Duodenal mucosa (tissue), 2 donors: ENCODE results near the gene BCAN.

Experiments used
- H3K27ac ChIP-seq: one replicate; pipeline ENCODE4 v1.7.0; 2013; ENCODE audit warnings: low read depth, low read length
- H3K27me3 ChIP-seq, 2 donors: one replicate each; pipeline ENCODE4 v1.7.0; 2013; ENCODE audit warnings: low read length in 2 of 2, control low read depth in 1 of 2; ENCODE audit not compliant: insufficient read depth in 2 of 2, control insufficient read depth in 1 of 2
- H3K36me3 ChIP-seq, 2 donors: one replicate each; pipeline ENCODE4 v1.7.0; 2013; ENCODE audit warnings: low read length in 2 of 2, control low read depth in 1 of 2; ENCODE audit not compliant: insufficient read depth in 2 of 2, control insufficient read depth in 1 of 2
- H3K4me1 ChIP-seq, 2 donors: one replicate each; pipeline ENCODE4 v1.7.0; 2013; ENCODE audit warnings: low read length in 2 of 2, control low read depth in 1 of 2; ENCODE audit not compliant: insufficient read depth in 2 of 2, control insufficient read depth in 1 of 2
- H3K4me3 ChIP-seq, 2 donors: one replicate each; pipeline ENCODE4 v1.7.0; 2013; ENCODE audit warnings: low read length in 2 of 2, low read depth in 1 of 2
- H3K9ac ChIP-seq, 2 donors: one replicate each; pipeline ENCODE4 v1.7.0; 2013; ENCODE audit warnings: low read length in 2 of 2, low read depth in 1 of 2
- H3K9me3 ChIP-seq, 2 donors: one replicate each; pipeline ENCODE4 v1.7.0; 2013; ENCODE audit warnings: low read length in 2 of 2, control low read depth in 1 of 2; ENCODE audit not compliant: control insufficient read depth in 1 of 2

Gene BCAN

GRCh38 chr1:156659661-156659987, 17.7 kb downstream of the BCAN start:
- Histone ChIP-seq H3K9ac (peak overlapping the region; percentile 32 to 48), H3K27me3 (peaks cover 0 to 10% of the 10 kb centered on the region in 2 donors), H3K36me3 (no peaks in the 10 kb centered on the region), H3K9me3 (no peaks in the 10 kb centered on the region), H3K4me3 (peak overlapping the region; percentile 46 to 50), H3K27ac (no peak overlapping the region), H3K4me1 (peaks cover 67 to 68% of the 10 kb centered on the region in 2 donors)

- Histone ChIP-seq H3K4me1 (peaks cover 70 to 74% of the 10 kb centered on the region in 2 donors), H3K4me3 (peak overlapping the region; percentile 75)
These were observed 18.3 kb downstream of the BCAN start for GRCh38 chr1:156659988-156660751.

GRCh38 chr1:156660752-156661112, 18.8 kb downstream of the BCAN start:
- H3K4me3 ChIP-seq = peak overlapping the region; percentile 75
- no peaks in the 10 kb centered on the region for H3K36me3 ChIP-seq
- H3K27ac ChIP-seq = peak overlapping the region; percentile 71
- peaks cover 0 to 10% of the 10 kb centered on the region in 2 donors for H3K27me3 ChIP-seq
- H3K4me1 ChIP-seq = peaks cover 76 to 79% of the 10 kb centered on the region in 2 donors
- peak overlapping the region; percentile 75 to 87 for H3K9ac ChIP-seq
- H3K9me3 ChIP-seq = no peaks in the 10 kb centered on the region

More at GRCh38 chr1:156659988-156660751, 18.3 kb downstream of the BCAN start:
- H3K9ac ChIP-seq = peak overlapping the region; percentile 75 to 87
- peaks cover 0 to 10% of the 10 kb centered on the region in 2 donors for H3K27me3 ChIP-seq
- H3K9me3 ChIP-seq = no peaks in the 10 kb centered on the region
- peak overlapping the region; percentile 71 for H3K27ac ChIP-seq
- no peaks in the 10 kb centered on the region for H3K36me3 ChIP-seq

GRCh38 chr1:156662005-156662799, 20.3 kb downstream of the BCAN start:
- peaks cover 68 to 71% of the 10 kb centered on the region in 2 donors for H3K4me1 ChIP-seq
- H3K27me3 ChIP-seq = no peaks in the 10 kb centered on the region
- no peaks in the 10 kb centered on the region for H3K9me3 ChIP-seq
- no peak overlapping the region for H3K4me3 ChIP-seq
- no peaks in the 10 kb centered on the region for H3K36me3 ChIP-seq
- peak overlapping the region; percentile 58 for H3K27ac ChIP-seq
- peak overlapping the region in 1 of 2 donors; percentile 43 for H3K9ac ChIP-seq

- peak overlapping the region; percentile 42 for H3K27ac ChIP-seq
- peaks cover 64 to 66% of the 10 kb centered on the region in 2 donors for H3K4me1 ChIP-seq
- H3K9ac ChIP-seq = peak overlapping the region in 1 of 2 donors; percentile 9
These were observed 20.8 kb downstream of the BCAN start for GRCh38 chr1:156662800-156663055.

GRCh38 chr1:156663178-156663577, 21.3 kb downstream of the BCAN start:
- no peaks in the 10 kb centered on the region for H3K27me3 ChIP-seq
- no peak overlapping the region for H3K4me3 ChIP-seq
- H3K27ac ChIP-seq = peak overlapping the region; percentile 42
- H3K36me3 ChIP-seq = no peaks in the 10 kb centered on the region
- H3K9ac ChIP-seq = no peak overlapping the region
- peaks cover 61 to 64% of the 10 kb centered on the region in 2 donors for H3K4me1 ChIP-seq
- H3K9me3 ChIP-seq = no peaks in the 10 kb centered on the region

More at GRCh38 chr1:156662800-156663055, 20.8 kb downstream of the BCAN start:
- H3K36me3 ChIP-seq = no peaks in the 10 kb centered on the region
- H3K9me3 ChIP-seq = no peaks in the 10 kb centered on the region
- no peak overlapping the region for H3K4me3 ChIP-seq
- H3K27me3 ChIP-seq = no peaks in the 10 kb centered on the region

GRCh38 chr1:156664046-156664766, 22.3 kb downstream of the BCAN start:
- Histone ChIP-seq H3K27me3 (no peaks in the 10 kb centered on the region), H3K27ac (peak overlapping the region; percentile 36), H3K4me1 (peaks cover 58 to 62% of the 10 kb centered on the region in 2 donors), H3K9ac (peak overlapping the region in 1 of 2 donors; percentile 8), H3K4me3 (no peak overlapping the region), H3K9me3 (no peaks in the 10 kb centered on the region), H3K36me3 (no peaks in the 10 kb centered on the region)

GRCh38 chr1:156664767-156665411, 23.0 kb downstream of the BCAN start:
- H3K9ac ChIP-seq = peak overlapping the region in 1 of 2 donors; percentile 8
- no peaks in the 10 kb centered on the region for H3K9me3 ChIP-seq
- H3K27me3 ChIP-seq = no peaks in the 10 kb centered on the region
- H3K27ac ChIP-seq = peak overlapping the region; percentile 59
- H3K4me1 ChIP-seq = peaks cover 51 to 55% of the 10 kb centered on the region in 2 donors
- no peak overlapping the region for H3K4me3 ChIP-seq
- no peaks in the 10 kb centered on the region for H3K36me3 ChIP-seq

- Histone ChIP-seq H3K27me3 (no peaks in the 10 kb centered on the region), H3K9ac (no peak overlapping the region), H3K4me3 (no peak overlapping the region), H3K9me3 (no peaks in the 10 kb centered on the region), H3K36me3 (no peaks in the 10 kb centered on the region), H3K4me1 (peaks cover 47 to 50% of the 10 kb centered on the region in 2 donors), H3K27ac (peak overlapping the region; percentile 59)
These were observed 23.6 kb downstream of the BCAN start for GRCh38 chr1:156665539-156665938.
